ENCODE measurements around the gene TNFRSF17.

Gene TNFRSF17

DNA sequence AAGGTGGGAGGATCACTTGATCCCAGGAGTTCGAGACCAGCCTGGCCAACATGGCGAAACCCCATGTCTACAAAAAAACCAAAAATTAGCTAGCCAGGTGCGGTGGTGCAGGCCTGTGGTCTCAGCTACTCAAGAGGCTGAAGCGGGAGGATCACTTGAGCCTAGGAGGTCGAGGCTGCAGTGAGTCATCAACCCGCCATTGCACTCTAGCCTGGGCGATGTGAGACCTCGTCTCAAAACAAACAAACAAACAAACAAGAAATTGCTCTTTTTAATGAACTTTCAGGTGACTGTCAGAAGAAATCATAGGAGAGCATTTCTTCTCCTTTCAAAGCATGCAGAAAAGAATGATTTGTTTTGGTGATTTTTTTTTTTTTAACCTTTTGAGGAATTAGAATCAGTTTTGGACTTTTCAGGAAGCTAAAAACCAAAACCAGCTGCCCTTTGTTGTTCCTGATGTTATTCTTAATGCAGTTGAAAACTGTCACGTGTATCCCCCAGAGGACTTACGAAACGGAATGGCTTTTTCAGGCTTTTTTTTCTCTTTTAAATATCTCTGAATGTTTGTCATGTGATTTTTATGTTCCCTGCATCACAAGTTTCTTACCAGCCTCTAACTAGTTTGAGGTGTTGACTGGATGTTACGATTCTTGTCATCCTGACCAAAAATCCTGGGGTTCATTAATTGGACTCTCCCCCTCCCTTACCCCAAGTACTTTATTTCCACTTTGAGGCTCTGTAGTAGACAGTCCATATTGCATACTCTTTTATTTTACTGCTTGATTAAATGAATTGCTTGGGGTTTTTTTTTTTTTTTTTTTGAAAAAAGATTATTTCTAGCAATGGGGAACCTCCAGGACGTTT is 45.6 kb downstream of the TNFRSF17 start:
- TF ChIP-seq CTCF (conservative IDR thresholded peaks at IDR 0.05) (no peak), ZFX (IDR thresholded peaks at IDR 0.05) (no peak)
- no peak overlapping the region for H3K27ac ChIP-seq

DNA sequence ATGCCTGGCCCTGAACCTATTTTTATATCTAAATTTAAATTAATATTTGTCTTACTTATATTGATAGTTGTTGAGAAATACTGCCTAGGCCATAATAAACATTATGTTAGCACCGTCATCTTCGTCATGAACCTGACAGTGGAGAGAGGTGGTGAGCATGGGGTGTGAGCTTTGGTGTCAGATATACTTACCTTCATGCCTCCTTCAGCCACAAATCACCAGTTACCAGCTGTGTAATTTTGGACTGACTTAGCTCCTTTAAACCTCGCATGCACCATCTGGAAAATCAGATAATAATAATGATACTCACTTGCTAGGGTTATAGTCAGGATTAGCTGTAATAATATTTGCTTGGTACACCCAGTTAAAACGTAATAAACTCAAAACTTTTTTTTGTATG is 46.6 kb downstream of the TNFRSF17 start:
- TF ChIP-seq ZFX (IDR thresholded peaks at IDR 0.05) (no peak), CTCF (conservative IDR thresholded peaks at IDR 0.05) (no peak)

DNA sequence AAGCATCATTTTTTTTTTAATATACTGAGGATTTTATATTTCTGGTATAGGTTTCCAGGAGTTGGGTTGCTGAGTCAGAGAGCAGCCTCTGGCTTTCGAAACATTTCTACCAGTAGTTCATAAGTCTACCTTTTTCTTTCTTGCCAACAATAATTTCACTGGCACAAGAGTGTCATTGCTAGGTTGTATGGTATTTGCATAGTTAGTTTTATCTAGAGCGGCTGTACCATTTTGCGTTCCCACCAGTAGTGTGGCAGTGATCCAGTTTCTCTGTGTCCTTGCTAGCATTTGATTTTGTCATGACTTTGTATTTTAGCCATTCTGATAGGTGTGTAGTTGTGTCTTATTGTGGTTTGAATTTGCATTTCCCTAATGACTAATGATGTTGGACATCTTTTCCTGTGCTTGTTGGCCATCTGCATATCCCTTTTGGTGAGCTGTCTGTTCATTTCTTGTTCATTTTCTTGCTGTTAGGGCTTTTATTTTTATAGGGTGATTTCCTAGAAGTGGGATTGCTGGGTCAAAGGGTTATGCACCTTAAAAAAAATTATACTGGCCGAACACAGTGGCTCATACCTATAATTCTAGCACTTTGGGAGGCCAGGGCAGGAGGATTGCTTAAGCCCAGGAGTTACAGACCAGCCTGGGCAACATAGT is 51.4 kb downstream of the TNFRSF17 start:
- TF ChIP-seq ZFX (IDR thresholded peaks at IDR 0.05): no peak
- no peak for TF ChIP-seq CTCF (conservative IDR thresholded peaks at IDR 0.05)
- no peak overlapping the region for H3K27ac ChIP-seq

More for the DNA sequence above, 46.6 kb downstream of the TNFRSF17 start:
- H3K27ac ChIP-seq: no peak overlapping the region

GRCh38 chr16:12017558-12017957 is 52.5 kb downstream of the TNFRSF17 start:
- H3K27ac ChIP-seq: no peak overlapping the region
- TF ChIP-seq CTCF (conservative IDR thresholded peaks at IDR 0.05) (no peak), ZFX (IDR thresholded peaks at IDR 0.05) (no peak)
